Osteocyte (in vitro differentiated cells): Measurements from ENCODE around the gene ZBTB12. TPM values are rescaled to one million over a fixed set of nuclear protein-coding genes. Genes with fewer than 3 reads are reported as not detected.

Experiments
- DNase-seq: peaks from one replicate; pipeline ENCODE4 v3.0.0; 2021; ENCODE audit warnings: mixed read lengths; ENCODE audit not compliant: unreplicated experiment; ENCODE audit errors: extremely low spot score
- H3K27ac Mint-ChIP-seq: one replicate; pipeline ENCODE4 v1.8.0; 2021; ENCODE audit warnings: mild to moderate bottlenecking, mixed read lengths; ENCODE audit not compliant: unreplicated experiment
- H3K27me3 Mint-ChIP-seq: one replicate; pipeline ENCODE4 v1.8.0; 2021; ENCODE audit warnings: mixed read lengths; ENCODE audit not compliant: unreplicated experiment
- H3K36me3 Mint-ChIP-seq: one replicate; pipeline ENCODE4 v1.8.0; 2021; ENCODE audit warnings: mixed read lengths; ENCODE audit not compliant: unreplicated experiment
- H3K4me1 Mint-ChIP-seq: one replicate; pipeline ENCODE4 v1.8.0; 2021; ENCODE audit warnings: mixed read lengths; ENCODE audit not compliant: unreplicated experiment
- H3K4me3 Mint-ChIP-seq: one replicate; pipeline ENCODE4 v1.8.0; 2021; ENCODE audit warnings: mild to moderate bottlenecking, moderate library complexity, mixed read lengths; ENCODE audit not compliant: unreplicated experiment
- H3K9me3 Mint-ChIP-seq: one replicate; pipeline ENCODE4 v1.8.0; 2021; ENCODE audit warnings: mixed read lengths; ENCODE audit not compliant: unreplicated experiment
- CTCF ChIP-seq: fragments of 200-600 bp; sonication (generic); IDR thresholded peaks from 2 replicates; pipeline ENCODE4 v1.5.0; 2021; ENCODE audit warnings: antibody characterized with exemption, mild to moderate bottlenecking, moderate library complexity
- total RNA-seq: library from RNA; stranded (reverse); gene quantifications from 2 replicates; pipeline ENCODE4 v1.2.1, GENCODE V29; 2021

Gene ZBTB12
- total RNA-seq, 1 donor from 2014 or later = 8.8 TPM

- no peak for TF ChIP-seq CTCF
- Mint-ChIP-seq H3K36me3 (peaks cover 13% of the 10 kb centered on the region), H3K27me3 (no peaks in the 10 kb centered on the region), H3K9me3 (no peaks in the 10 kb centered on the region), H3K4me3 (no peak overlapping the region), H3K4me1 (peaks cover 5% of the 10 kb centered on the region), H3K27ac (no peak overlapping the region)
- no peak for DNase-seq
Measured at GRCh38 chr6:31876357-31876756, 25.5 kb downstream of the ZBTB12 start.

GRCh38 chr6:31875877-31876276, 26.0 kb downstream of the ZBTB12 start:
- no peaks in the 10 kb centered on the region for H3K9me3 Mint-ChIP-seq
- H3K27ac Mint-ChIP-seq = no peak overlapping the region
- TF ChIP-seq CTCF = no peak
- DNase-seq = no peak
- H3K4me3 Mint-ChIP-seq = no peak overlapping the region
- peaks cover 8% of the 10 kb centered on the region for H3K4me1 Mint-ChIP-seq
- no peaks in the 10 kb centered on the region for H3K27me3 Mint-ChIP-seq
- H3K36me3 Mint-ChIP-seq = peaks cover 8% of the 10 kb centered on the region

- no peak for TF ChIP-seq CTCF
- Mint-ChIP-seq H3K36me3 (peaks cover 6% of the 10 kb centered on the region), H3K27ac (no peak overlapping the region), H3K4me1 (peaks cover 9% of the 10 kb centered on the region), H3K4me3 (no peak overlapping the region), H3K27me3 (no peaks in the 10 kb centered on the region), H3K9me3 (no peaks in the 10 kb centered on the region)
- no peak for DNase-seq
Measured at GRCh38 chr6:31874836-31875572, 26.9 kb downstream of the ZBTB12 start.

- Mint-ChIP-seq H3K27ac (no peak overlapping the region), H3K4me3 (no peak overlapping the region)
Measured at GRCh38 chr6:31874084-31874670, 27.7 kb downstream of the ZBTB12 start.

More at GRCh38 chr6:31874084-31874670, 27.7 kb downstream of the ZBTB12 start:
- no peak for DNase-seq
- Mint-ChIP-seq H3K4me1 (peaks cover 5% of the 10 kb centered on the region), H3K36me3 (no peaks in the 10 kb centered on the region), H3K9me3 (no peaks in the 10 kb centered on the region), H3K27me3 (no peaks in the 10 kb centered on the region)
- TF ChIP-seq CTCF = no peak
